Hematopoietic multipotent progenitor cell treated with erythropoietin and hydrocortisone succinate and interleukin-3 and kit ligand, for 4 days (in vitro differentiated cells): ENCODE measurements around the gene ATP7B.
"Not testable (repeated sequence)": the region's sequence is repeated elsewhere in the genome, so short reads cannot be mapped to it uniquely, and the experiment has no call there.

ENCODE experiments used
- DNase-seq: peaks from one replicate; pipeline ENCODE4 v3.0.0-alpha.2; 2015

Gene ATP7B

GRCh38 chr13:52010890-52011631 is at the start of gene ATP7B:
Gene ATP7B, minus strand, starts transcription at chr13:52011450. Its CDS starts 113 bp downstream, at chr13:52011337.
- DNase-seq, result peak; percentile 60

GRCh38 chr13:52053460-52053859 is 42.2 kb upstream of the ATP7B start:
- no peak for DNase-seq

GRCh38 chr13:52051400-52051799 is 40.1 kb upstream of the ATP7B start:
- DNase-seq, result no peak

GRCh38 chr13:52048516-52048915 is 37.3 kb upstream of the ATP7B start:
- DNase-seq, result no peak

GRCh38 chr13:52047463-52047862 is 36.2 kb upstream of the ATP7B start:
- no peak for DNase-seq

- DNase-seq, result no peak
These were observed 32.4 kb upstream of the ATP7B start for GRCh38 chr13:52043675-52044074.

- DNase-seq, result no peak
These were observed 24.8 kb upstream of the ATP7B start for GRCh38 chr13:52036037-52036436.

GRCh38 chr13:52034616-52035226 is 23.5 kb upstream of the ATP7B start:
- DNase-seq, result no peak

GRCh38 chr13:52033039-52033438 is 21.8 kb upstream of the ATP7B start:
- no peak for DNase-seq

GRCh38 chr13:52030401-52030800 is 19.2 kb upstream of the ATP7B start:
- not testable (repeated sequence) for DNase-seq

GRCh38 chr13:52029569-52029968 is 18.3 kb upstream of the ATP7B start:
- DNase-seq, result no peak

GRCh38 chr13:52027832-52028231 is 16.6 kb upstream of the ATP7B start:
- DNase-seq, result no peak

- DNase-seq, result peak; percentile 36
These were observed 15.0 kb upstream of the ATP7B start for GRCh38 chr13:52026246-52026626.

GRCh38 chr13:52025475-52026245 is 14.4 kb upstream of the ATP7B start:
- DNase-seq, result no peak

GRCh38 chr13:52024481-52024880 is 13.2 kb upstream of the ATP7B start, which contains the start of gene UTP14C:
Gene UTP14C, plus strand, starts transcription at chr13:52024691. Its CDS starts 4,114 bp downstream, at chr13:52028805.
- no peak for DNase-seq

GRCh38 chr13:52022356-52022755 is 11.1 kb upstream of the ATP7B start:
- DNase-seq, result peak; percentile 95

- no peak for DNase-seq
These were observed 8.9 kb upstream of the ATP7B start for GRCh38 chr13:52020191-52020590.

GRCh38 chr13:52016296-52016695 is 5.0 kb upstream of the ATP7B start:
- no peak for DNase-seq

GRCh38 chr13:52012512-52012836 is 1.2 kb upstream of the ATP7B start:
- peak; percentile 22 for DNase-seq

GRCh38 chr13:52011632-52012511 is 622 bp upstream of the ATP7B start, which contains the start of gene ALG11:
Gene ALG11, plus strand, starts transcription at chr13:52012398. Its CDS starts 21 bp downstream, at chr13:52012419.
- DNase-seq, result peak; percentile 99

- peak; percentile 41 for DNase-seq
These were observed 1.3 kb downstream of the ATP7B start for GRCh38 chr13:52009946-52010345.

GRCh38 chr13:52006523-52007245 is 4.6 kb downstream of the ATP7B start:
- no peak for DNase-seq
